Keratinocyte (primary cell): ENCODE results near the gene LHX3. TPM values are rescaled to one million over a fixed set of nuclear protein-coding genes. Genes with fewer than 3 reads are reported as not detected.

ENCODE experiments used
- DNase-seq: peaks from one replicate; pipeline ENCODE4 v3.0.0-alpha.2; 2011; ENCODE audit warnings: low read depth, missing footprints, low spot score
- FAIRE-seq: peaks from 2 replicates; lab custom pipeline; 2011; peaks lifted over from hg19 to GRCh38; lab: Jason Lieb, UNC
- H2AFZ ChIP-seq: 2 replicates; pipeline ENCODE4 v1.6.0; 2012; ENCODE audit warnings: low read length, control low read depth, inconsistent platforms; ENCODE audit not compliant: control insufficient read depth
- H3K27ac ChIP-seq: 2 replicates; pipeline ENCODE4 v1.5.1; 2011; ENCODE audit warnings: low read length; ENCODE audit not compliant: control insufficient read depth, insufficient read depth
- H3K27me3 ChIP-seq: 3 replicates; pipeline ENCODE4 v1.6.0; 2011; ENCODE audit warnings: low read length; ENCODE audit not compliant: control insufficient read depth, insufficient read depth; ENCODE audit errors: extremely low read depth
- H3K36me3 ChIP-seq, 2 experiments: 2 replicates in 1 of 2; 3 replicates in 1 of 2; pipeline ENCODE4 v1.5.1; 2011; ENCODE audit warnings: low read length in 2 of 2, mild to moderate bottlenecking in 1 of 2; ENCODE audit not compliant: control insufficient read depth in 2 of 2, insufficient read depth in 2 of 2; ENCODE audit errors: extremely low read depth in 1 of 2
- H3K4me1 ChIP-seq: 3 replicates; pipeline ENCODE4 v1.5.1; 2011; ENCODE audit warnings: low read length; ENCODE audit not compliant: control insufficient read depth, insufficient read depth; ENCODE audit errors: extremely low read depth
- H3K4me2 ChIP-seq: 3 replicates; pipeline ENCODE4 v1.6.0; 2011; ENCODE audit warnings: low read depth, low read length; ENCODE audit not compliant: control insufficient read depth, insufficient read depth; ENCODE audit errors: extremely low read depth
- H3K4me3 ChIP-seq, 3 experiments: fragments of 200-600 bp in 1 of 3; sonication (generic) in 1 of 3; 2 replicates in 2 of 3; 3 replicates in 1 of 3; pipeline ENCODE4 v1.5.1; 2011 to 2016; ENCODE audit warnings: low read length in 3 of 3, mild to moderate bottlenecking in 3 of 3, control low read depth in 2 of 3, inconsistent platforms in 1 of 3, low read depth in 1 of 3, mixed read lengths in 1 of 3, mixed run types in 1 of 3, moderate library complexity in 1 of 3; ENCODE audit not compliant: control insufficient read depth in 2 of 3, insufficient read depth in 2 of 3; ENCODE audit errors: extremely low read depth in 1 of 3
- H3K79me2 ChIP-seq: 2 replicates; pipeline ENCODE4 v1.6.0; 2012; ENCODE audit warnings: low read length; ENCODE audit not compliant: control insufficient read depth, insufficient read depth
- H3K9ac ChIP-seq: 3 replicates; pipeline ENCODE4 v1.6.0; 2011; ENCODE audit warnings: low read length; ENCODE audit not compliant: control insufficient read depth, insufficient read depth; ENCODE audit errors: extremely low read depth
- H3K9me1 ChIP-seq: 3 replicates; pipeline ENCODE4 v1.6.0; 2011; ENCODE audit warnings: low read length; ENCODE audit not compliant: control insufficient read depth, insufficient read depth; ENCODE audit errors: extremely low read depth
- H3K9me3 ChIP-seq: 2 replicates; pipeline ENCODE4 v1.5.1; 2012; ENCODE audit warnings: low read depth, low read length; ENCODE audit not compliant: control insufficient read depth
- H4K20me1 ChIP-seq: 3 replicates; pipeline ENCODE4 v1.6.0; 2011; ENCODE audit warnings: low read length; ENCODE audit not compliant: control insufficient read depth, insufficient read depth; ENCODE audit errors: extremely low read depth
- EZH2 ChIP-seq: IDR thresholded peaks from one replicate; pipeline ENCODE4 v1.6.1; 2012; ENCODE audit warnings: inconsistent platforms, mild to moderate bottlenecking, low read length, moderate library complexity
- dilution Hi-C: fragments of 300-500 bp; cut with MboI; formaldehyde crosslinking; loops from one replicate; pipeline ENCODE4 v1.7.0; 2020; ENCODE audit warnings: low sequenced_read_pairs; ENCODE audit not compliant: extremely low pct_ligation_motif_present
- polyA plus RNA-seq, 5 experiments: library from polyadenylated mRNA; depleted of rRNA in 3 of 5; stranded (reverse) in 3 of 5; stranded (forward) in 1 of 5; unstranded in 1 of 5; fragments of >200 nt; gene quantifications; 1 replicate in 1 of 5; 2 replicates in 3 of 5; 3 replicates in 1 of 5; pipeline versions ENCODE4 v1.2.1 to v1.2.3, GENCODE V29; 2011 to 2012; ENCODE audit warnings: missing spikeins in 2 of 5, low read depth in 1 of 5, low replicate concordance in 1 of 5
- TF ChIP-seq, protein P1 (sequence below), 3 experiments: IDR thresholded peaks in 1 of 3; conservative IDR thresholded peaks in 1 of 3; optimal IDR thresholded peaks in 1 of 3; 2 replicates in 2 of 3; 3 replicates in 1 of 3; pipeline versions ENCODE3 to v1.5.1; 2011; ENCODE audit warnings: low read length in 3 of 3, mild to moderate bottlenecking in 3 of 3, moderate library complexity in 2 of 3, control low read depth in 1 of 3, inconsistent platforms in 1 of 3; ENCODE audit not compliant: insufficient read depth in 2 of 3; ENCODE audit errors: extremely low read depth in 1 of 3

Gene LHX3
- polyA plus RNA-seq, 1 donor (not counting 4 experiments of a cell fraction or from before 2014, with no cell fraction given), result not detected

GRCh38 chr9:136235709-136236455 lies 31.0 kb upstream of the LHX3 start:
- Histone ChIP-seq H3K36me3 (peaks cover 3 to 7% of the 10 kb centered on the region in 2 experiments), H3K79me2 (peaks cover 21% of the 10 kb centered on the region), H2AFZ (no peak overlapping the region), H3K4me3 (no peak overlapping the region), H3K27ac (no peak overlapping the region), H3K9me3 (no peaks in the 10 kb centered on the region), H3K4me1 (peaks cover 5% of the 10 kb centered on the region), H4K20me1 (peaks cover 28% of the 10 kb centered on the region), H3K27me3 (no peaks in the 10 kb centered on the region), H3K4me2 (no peak overlapping the region), H3K9me1 (peaks cover 4% of the 10 kb centered on the region), H3K9ac (no peak overlapping the region)
- DNase-seq (no peak), FAIRE-seq (no peak)
- dilution Hi-C loops, result no loop called here
- TF ChIP-seq EZH2, result no peak
- TF ChIP-seq, protein P1, sequence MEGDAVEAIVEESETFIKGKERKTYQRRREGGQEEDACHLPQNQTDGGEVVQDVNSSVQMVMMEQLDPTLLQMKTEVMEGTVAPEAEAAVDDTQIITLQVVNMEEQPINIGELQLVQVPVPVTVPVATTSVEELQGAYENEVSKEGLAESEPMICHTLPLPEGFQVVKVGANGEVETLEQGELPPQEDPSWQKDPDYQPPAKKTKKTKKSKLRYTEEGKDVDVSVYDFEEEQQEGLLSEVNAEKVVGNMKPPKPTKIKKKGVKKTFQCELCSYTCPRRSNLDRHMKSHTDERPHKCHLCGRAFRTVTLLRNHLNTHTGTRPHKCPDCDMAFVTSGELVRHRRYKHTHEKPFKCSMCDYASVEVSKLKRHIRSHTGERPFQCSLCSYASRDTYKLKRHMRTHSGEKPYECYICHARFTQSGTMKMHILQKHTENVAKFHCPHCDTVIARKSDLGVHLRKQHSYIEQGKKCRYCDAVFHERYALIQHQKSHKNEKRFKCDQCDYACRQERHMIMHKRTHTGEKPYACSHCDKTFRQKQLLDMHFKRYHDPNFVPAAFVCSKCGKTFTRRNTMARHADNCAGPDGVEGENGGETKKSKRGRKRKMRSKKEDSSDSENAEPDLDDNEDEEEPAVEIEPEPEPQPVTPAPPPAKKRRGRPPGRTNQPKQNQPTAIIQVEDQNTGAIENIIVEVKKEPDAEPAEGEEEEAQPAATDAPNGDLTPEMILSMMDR (optimal IDR thresholded peaks at IDR 0.05 in 1 of 3, IDR thresholded peaks at IDR 0.05 in 1 of 3, conservative IDR thresholded peaks at IDR 0.05 in 1 of 3; ENCODE audit: extremely low read depth in 1 of 3, insufficient read depth in 2 of 3, low read length in 3 of 3), result no peak

- Histone ChIP-seq H3K4me1 (peaks cover 5% of the 10 kb centered on the region), H3K36me3 (peaks cover 3 to 7% of the 10 kb centered on the region in 2 experiments), H3K4me2 (no peak overlapping the region), H3K27ac (no peak overlapping the region), H4K20me1 (peaks cover 28% of the 10 kb centered on the region), H3K9me3 (no peaks in the 10 kb centered on the region), H3K9me1 (peaks cover 4% of the 10 kb centered on the region), H2AFZ (no peak overlapping the region), H3K27me3 (no peaks in the 10 kb centered on the region), H3K79me2 (peaks cover 18% of the 10 kb centered on the region), H3K9ac (no peak overlapping the region), H3K4me3 (no peak overlapping the region)
- dilution Hi-C loops, result no loop called here
- DNase-seq (no peak), FAIRE-seq (no peak)
- TF ChIP-seq, protein P1 (optimal IDR thresholded peaks at IDR 0.05 in 1 of 3, IDR thresholded peaks at IDR 0.05 in 1 of 3, conservative IDR thresholded peaks at IDR 0.05 in 1 of 3; ENCODE audit: extremely low read depth in 1 of 3, insufficient read depth in 2 of 3, low read length in 3 of 3), result no peak
- TF ChIP-seq EZH2, result no peak
Observed at GRCh38 chr9:136235171-136235570, 30.2 kb upstream of the LHX3 start.
